ENCODE results near the gene KCNC4. TPM values are rescaled to one million over a fixed set of nuclear protein-coding genes. Genes with fewer than 3 reads are reported as not detected.

KCNC4 gene
- total and polyA plus RNA-seq, 8 donors, result 1.1 to 16.5 (median 3.0) TPM

DNA sequence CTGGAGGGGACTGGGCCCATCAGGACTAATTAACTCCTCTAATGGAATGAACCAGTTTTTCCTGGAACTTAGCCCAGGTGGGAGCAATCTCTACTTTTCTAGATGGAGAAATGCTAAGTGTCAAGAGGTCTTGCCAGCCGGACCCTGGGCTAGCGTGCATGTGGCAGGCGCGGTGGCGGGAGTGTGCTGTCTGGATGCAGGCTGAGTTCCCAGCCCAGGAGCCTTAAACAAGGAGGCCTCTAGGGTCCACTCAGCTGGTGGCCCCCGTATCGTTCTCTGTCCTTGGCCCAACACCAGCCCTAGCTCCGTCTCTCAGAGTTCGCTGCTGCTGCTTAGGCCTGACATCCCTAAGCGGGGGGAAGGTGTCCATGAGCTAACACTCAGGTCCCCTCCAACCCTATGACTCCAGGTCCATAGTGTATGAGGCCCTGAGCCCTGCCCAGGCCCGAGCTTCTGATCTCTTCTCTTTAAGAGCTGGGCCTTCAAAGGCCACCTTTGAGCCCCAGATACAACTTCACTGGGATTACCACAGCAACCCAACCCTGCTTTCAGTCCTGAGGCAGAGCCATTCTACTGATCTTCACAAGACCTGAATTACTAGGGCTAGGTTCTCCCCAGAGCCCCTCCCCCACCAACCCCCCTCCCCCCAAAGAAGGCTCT is 3.7 kb upstream of the KCNC4 start:
- peaks cover 18 to 33% (median 28%) of the 10 kb centered on the region in 4 donors for H3K4me1 ChIP-seq
- H3K9me3 ChIP-seq, result no peaks in the 10 kb centered on the region
- no peak overlapping the region for H3K27ac ChIP-seq
- no peak overlapping the region for H3K4me3 ChIP-seq
- H3K36me3 ChIP-seq, result no peaks in the 10 kb centered on the region
- H3K27me3 ChIP-seq, result peaks cover 0 to 4% (median 1%) of the 10 kb centered on the region in 3 donors
- WGBS, 5 donors, result 84 to 92% (median 86%) methylated on average over 11 of the region's 11 CpGs
- no peak for TF ChIP-seq POLR2AphosphoS5 (IDR thresholded peaks at IDR 0.05)
- TF ChIP-seq POLR2A (IDR thresholded peaks at IDR 0.05), result no peak
- TF ChIP-seq CTCF (IDR thresholded peaks at IDR 0.05), result no peak
- TF ChIP-seq EP300 (IDR thresholded peaks at IDR 0.05), result no peak
- DNase-seq, result no peak
- intact Hi-C loops (cut with DNase I; ENCODE audit: low total_unique reads), result loop anchor here (2.0 kb wide), 1 partner anchor 104 kb away; no protein-coding TSS in a partner anchor

- H3K4me3 ChIP-seq, result no peak overlapping the region
- TF ChIP-seq EP300 (IDR thresholded peaks at IDR 0.05) (no peak), POLR2A (IDR thresholded peaks at IDR 0.05) (no peak), CTCF (IDR thresholded peaks at IDR 0.05) (peak in 5 of 7 experiments; percentile 72 to 92 (median 84)), POLR2AphosphoS5 (IDR thresholded peaks at IDR 0.05) (no peak)
- peak; percentile 75 to 89 for DNase-seq
- H3K9me3 ChIP-seq, result no peaks in the 10 kb centered on the region
- H3K27me3 ChIP-seq, result peaks cover 0 to 12% (median 10%) of the 10 kb centered on the region in 3 donors
- 15 to 27% (median 23%) methylated on average over 4 to 5 of the region's 5 CpGs for WGBS, 5 donors
- intact Hi-C loops (cut with DNase I; ENCODE audit: low total_unique reads), result loop anchor here (2.0 kb wide), 1 partner anchor 103 kb away; no protein-coding TSS in a partner anchor
- peaks cover 30 to 46% (median 41%) of the 10 kb centered on the region in 4 donors for H3K4me1 ChIP-seq
- no peaks in the 10 kb centered on the region for H3K36me3 ChIP-seq
- H3K27ac ChIP-seq, result no peak overlapping the region
Measured at GRCh38 chr1:110207831-110208230, 2.3 kb upstream of the KCNC4 start.

DNA sequence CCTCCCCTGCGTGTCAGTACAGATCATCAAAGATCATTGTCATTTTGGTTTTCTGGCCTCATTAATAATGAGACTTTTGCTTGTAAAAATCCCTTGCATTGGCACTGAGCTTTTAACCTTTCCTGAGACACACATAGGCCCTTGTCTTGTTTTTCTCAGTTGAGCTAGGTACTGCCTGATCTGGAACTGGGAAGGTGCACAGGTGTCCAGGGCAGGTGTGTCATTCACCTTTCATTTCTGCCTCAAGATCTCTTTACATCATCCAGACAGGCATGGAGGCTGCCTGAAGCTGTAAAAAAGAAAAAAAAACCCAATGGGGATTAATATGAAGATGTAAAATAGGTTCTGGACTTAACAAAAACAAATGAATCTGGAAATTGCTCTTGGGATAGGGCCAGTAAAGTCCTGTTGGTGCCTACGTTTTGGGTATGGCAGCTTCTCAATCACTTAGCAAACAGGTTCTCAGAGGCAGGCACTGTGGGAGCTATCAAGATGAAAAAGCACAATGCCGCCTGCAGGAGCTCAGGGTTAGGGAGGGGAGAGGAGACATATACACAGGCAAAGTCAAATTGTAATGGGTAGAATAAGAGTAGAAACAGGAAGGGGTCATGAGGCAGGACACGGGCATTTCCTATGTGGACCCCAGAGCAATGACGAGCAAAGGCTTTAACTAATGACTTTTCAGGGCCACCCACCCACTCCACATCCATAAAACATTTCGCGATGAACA is 1.0 kb upstream of the KCNC4 start:
- intact Hi-C loops (cut with DNase I; ENCODE audit: low total_unique reads), result no loop called here
- Histone ChIP-seq H3K4me3 (peak overlapping the region; percentile 83 to 89 (median 84)), H3K9me3 (no peaks in the 10 kb centered on the region), H3K27ac (peak overlapping the region; percentile 75 to 91 (median 90)), H3K4me1 (peaks cover 32 to 48% (median 42%) of the 10 kb centered on the region in 4 donors), H3K27me3 (peaks cover 0 to 12% (median 10%) of the 10 kb centered on the region in 3 donors), H3K36me3 (no peaks in the 10 kb centered on the region)
- 28 to 49% (median 33%) methylated on average over 7 of the region's 7 CpGs for WGBS, 5 donors
- TF ChIP-seq POLR2A (IDR thresholded peaks at IDR 0.05) (no peak), POLR2AphosphoS5 (IDR thresholded peaks at IDR 0.05) (no peak), CTCF (IDR thresholded peaks at IDR 0.05) (no peak), EP300 (IDR thresholded peaks at IDR 0.05) (no peak)
- DNase-seq, result peak in 1 of 2 donors; percentile 61

DNA sequence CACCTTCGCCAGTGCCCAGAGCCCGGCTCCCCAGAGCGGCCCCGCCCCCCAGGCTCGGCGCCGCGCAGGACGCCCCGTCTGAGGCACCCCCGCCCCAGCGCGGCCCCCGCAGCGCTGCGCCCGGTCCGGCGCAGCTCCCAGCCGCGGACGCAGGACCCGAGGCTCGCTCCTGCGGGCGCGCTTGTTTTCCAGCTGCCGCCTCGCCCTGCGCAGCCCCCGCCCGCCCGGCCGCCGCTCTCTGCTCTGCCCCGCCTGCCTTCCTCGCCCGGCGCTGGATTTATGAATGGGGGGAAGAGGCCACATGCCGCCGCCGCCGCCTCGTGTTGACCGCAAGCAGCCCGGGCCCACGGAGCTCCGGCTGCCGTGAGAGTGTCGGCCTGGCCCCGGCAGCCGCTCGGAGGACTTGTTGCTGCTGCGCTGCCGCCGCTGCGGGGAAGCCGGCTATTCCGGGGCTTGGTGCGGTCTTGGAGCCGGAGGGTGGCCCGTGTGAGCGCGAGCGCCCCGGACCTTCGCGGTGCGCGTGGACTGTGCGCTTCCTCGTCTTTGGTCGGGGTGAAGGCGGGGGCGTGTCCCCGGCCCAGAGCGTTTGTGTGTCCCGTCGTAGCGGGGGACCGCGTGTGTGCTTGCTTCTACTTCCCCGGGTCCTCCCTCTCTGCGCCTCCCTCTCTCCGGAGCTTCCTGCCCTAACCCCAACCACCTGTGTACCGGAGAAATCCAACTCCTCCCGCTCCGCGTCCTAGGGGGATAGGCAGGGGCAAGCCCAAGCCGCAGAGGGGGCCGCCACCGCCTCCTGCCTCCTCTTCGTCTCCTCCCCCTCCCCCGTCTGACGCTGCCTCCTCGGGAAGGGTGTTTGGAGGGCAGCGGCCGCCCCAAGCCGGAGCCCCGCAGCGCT is 736 bp downstream of the KCNC4 start:
- WGBS, 5 donors, result 0 to 1% (median 0%) methylated on average over 32 to 101 of the region's 101 CpGs
- intact Hi-C loops (cut with DNase I; ENCODE audit: low total_unique reads), result no loop called here
- Histone ChIP-seq H3K4me1 (peaks cover 44 to 66% (median 57%) of the 10 kb centered on the region in 4 donors), H3K27ac (peak overlapping the region; percentile 75 to 91 (median 90)), H3K4me3 (peak overlapping the region; percentile 83 to 89 (median 84)), H3K9me3 (no peaks in the 10 kb centered on the region), H3K36me3 (no peaks in the 10 kb centered on the region), H3K27me3 (peaks cover 0 to 12% (median 10%) of the 10 kb centered on the region in 3 donors)
- TF ChIP-seq POLR2A (IDR thresholded peaks at IDR 0.05) (no peak), CTCF (IDR thresholded peaks at IDR 0.05) (no peak), EP300 (IDR thresholded peaks at IDR 0.05) (no peak), POLR2AphosphoS5 (IDR thresholded peaks at IDR 0.05) (no peak)
- DNase-seq, result peak; percentile 57 to 81

Data from stomach (tissue), 9 donors.